Medulla oblongata (tissue), 1 donor: Measurements from ENCODE around the gene HAP1.

Experiments
- DNase-seq: peaks from one replicate; pipeline ENCODE4 v3.0.0-alpha.2; 2015; ENCODE audit errors: extremely low spot score

HAP1 gene, protein sequence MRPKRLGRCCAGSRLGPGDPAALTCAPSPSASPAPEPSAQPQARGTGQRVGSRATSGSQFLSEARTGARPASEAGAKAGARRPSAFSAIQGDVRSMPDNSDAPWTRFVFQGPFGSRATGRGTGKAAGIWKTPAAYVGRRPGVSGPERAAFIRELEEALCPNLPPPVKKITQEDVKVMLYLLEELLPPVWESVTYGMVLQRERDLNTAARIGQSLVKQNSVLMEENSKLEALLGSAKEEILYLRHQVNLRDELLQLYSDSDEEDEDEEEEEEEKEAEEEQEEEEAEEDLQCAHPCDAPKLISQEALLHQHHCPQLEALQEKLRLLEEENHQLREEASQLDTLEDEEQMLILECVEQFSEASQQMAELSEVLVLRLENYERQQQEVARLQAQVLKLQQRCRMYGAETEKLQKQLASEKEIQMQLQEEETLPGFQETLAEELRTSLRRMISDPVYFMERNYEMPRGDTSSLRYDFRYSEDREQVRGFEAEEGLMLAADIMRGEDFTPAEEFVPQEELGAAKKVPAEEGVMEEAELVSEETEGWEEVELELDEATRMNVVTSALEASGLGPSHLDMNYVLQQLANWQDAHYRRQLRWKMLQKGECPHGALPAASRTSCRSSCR

DNA sequence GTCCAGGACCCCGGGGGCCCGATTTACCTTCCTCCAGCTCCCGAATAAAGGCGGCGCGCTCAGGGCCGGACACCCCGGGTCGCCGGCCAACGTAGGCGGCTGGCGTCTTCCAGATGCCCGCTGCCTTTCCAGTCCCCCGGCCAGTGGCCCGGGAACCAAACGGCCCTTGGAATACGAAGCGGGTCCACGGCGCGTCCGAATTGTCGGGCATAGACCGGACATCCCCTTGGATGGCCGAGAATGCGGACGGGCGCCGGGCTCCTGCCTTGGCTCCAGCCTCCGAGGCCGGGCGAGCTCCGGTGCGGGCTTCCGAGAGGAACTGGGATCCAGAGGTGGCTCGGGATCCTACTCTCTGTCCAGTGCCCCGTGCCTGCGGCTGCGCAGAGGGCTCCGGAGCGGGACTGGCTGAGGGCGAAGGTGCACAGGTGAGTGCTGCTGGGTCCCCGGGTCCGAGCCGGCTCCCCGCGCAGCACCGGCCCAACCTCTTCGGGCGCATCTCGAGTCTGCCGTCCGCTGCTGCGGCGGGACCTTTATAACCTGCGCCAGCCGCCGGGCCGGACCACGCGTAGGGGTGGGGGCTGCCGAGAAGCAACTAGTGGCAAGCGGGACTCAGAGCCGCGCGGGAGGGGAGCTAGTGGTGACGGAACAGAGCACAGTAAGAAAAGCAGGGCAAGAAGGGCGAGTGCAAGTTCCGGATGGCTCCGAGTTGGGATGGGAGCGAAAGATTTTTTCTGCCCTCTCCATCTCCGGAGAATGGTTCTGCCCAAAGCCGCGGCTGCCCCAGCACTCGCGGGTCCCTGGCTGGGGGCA, at the start of gene HAP1:
Gene HAP1, minus strand, starts transcription at position 505 of the 810 bp plus-strand sequence. Its CDS starts 9 bp downstream, at position 496.
- no peak for DNase-seq

GRCh38 chr17:41782142-41782541, 47.7 kb upstream of the HAP1 start:
- no peak for DNase-seq

GRCh38 chr17:41781404-41782110, 47.1 kb upstream of the HAP1 start:
- no peak for DNase-seq

- DNase-seq = no peak
These were observed 45.5 kb upstream of the HAP1 start for GRCh38 chr17:41779954-41780353.

- peak; percentile 59 for DNase-seq
These were observed 43.2 kb upstream of the HAP1 start for GRCh38 chr17:41777574-41778188.

DNA sequence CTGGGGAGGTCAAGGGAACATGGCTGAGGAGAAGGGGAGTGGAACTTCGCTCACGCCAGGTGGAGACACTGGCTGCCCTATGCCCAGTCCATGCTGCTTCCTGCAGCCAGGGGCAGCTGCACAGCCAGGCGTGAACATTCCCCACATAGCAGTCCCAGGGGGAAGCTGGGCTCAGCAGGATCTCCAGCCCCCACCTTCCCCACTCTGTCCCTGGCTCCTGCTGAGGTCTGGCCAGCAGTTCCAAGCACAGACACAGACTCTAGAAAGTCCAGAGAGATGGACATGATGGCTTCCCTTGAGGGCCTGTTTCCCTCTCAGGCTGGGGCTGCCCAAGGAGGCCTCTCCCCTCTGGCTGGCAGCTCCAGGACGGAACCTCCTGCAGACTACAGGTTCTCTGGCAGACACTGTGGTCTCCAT, 42.7 kb upstream of the HAP1 start:
- no peak for DNase-seq

- peak; percentile 43 for DNase-seq
These were observed 41.9 kb upstream of the HAP1 start for GRCh38 chr17:41776262-41776900.

- peak; percentile 89 for DNase-seq
These were observed 41.2 kb upstream of the HAP1 start for GRCh38 chr17:41775394-41776226.

- peak; percentile 16 for DNase-seq
These were observed 39.3 kb upstream of the HAP1 start for GRCh38 chr17:41773731-41774193.

DNA sequence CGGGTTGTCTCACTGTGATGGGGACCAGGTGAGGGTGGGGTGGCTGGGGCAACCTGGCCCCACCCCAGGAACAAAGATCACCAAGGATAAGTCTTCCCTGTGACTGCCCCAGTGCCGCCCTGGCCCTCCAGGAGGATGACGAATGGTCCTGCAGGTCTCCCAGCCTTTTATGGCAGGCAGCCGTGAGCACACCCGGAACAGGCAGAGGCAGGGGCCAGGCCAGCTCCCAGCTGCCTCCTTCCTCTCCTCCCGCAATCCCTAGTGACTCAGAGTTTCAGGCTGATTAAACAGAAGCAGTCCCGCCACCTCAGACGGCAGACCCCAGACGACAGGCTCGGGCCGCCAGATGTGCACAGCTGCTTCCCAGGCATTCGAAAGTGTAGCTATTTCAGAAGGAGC, 38.7 kb upstream of the HAP1 start:
- DNase-seq = no peak

- DNase-seq = no peak
These were observed 38.2 kb upstream of the HAP1 start for GRCh38 chr17:41772586-41773189.

DNA sequence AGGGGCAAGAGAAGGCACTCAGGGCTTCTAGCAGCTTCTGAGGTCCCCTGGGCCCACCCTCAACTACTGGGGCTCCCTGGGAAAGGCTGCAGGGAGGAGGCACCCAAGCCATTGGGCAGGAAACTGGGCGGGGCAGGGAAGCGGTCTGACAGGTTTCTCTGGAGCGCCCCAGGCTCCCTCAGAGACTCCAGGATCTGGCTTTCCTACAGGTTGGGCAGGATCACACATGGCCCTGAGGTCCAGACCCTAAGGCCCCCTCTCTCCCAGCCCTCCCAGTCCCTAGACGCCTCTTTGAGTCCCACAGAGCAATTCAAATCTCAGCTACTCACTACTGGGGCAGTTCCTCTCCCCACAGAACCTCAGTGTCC, 37.8 kb upstream of the HAP1 start:
- DNase-seq = no peak

DNA sequence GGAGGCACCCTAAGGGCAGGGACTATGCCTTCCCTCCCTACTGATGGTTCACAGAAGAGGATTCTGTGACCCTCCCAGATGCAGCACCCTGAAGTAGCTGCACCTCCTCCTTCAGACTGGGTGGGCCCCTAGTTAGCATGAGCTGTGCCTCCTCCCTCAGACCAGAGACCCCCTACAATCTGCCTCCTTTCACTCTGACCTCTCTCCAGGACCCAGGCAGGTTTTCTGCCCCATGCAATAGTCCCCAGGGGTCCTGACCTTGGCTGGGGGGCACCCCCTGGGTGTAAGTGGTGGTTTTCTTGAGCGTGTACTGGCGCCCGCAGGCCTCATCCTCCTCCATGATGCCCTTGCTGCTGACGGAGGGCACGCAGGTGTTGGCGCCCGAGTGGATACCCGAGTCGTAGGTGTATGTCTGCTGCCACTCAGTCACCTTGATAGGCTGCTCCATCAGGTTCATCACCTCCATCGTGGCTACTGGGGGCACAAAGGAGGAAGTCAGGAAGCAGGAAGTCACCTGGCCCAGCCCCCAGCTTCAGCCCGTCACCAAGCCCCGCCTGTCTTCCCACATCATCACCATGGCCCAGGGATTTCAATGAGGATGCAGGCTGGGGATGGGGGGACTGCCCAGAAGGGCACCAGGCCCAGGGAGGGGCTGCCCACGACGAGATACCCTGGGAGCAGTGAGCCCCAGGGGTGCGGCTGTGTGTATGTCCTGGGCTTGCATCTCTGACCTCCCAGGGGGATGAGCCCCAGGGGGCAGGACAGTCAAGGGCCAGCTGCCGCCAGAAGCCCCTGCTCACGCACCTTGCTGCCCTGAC, 37.2 kb upstream of the HAP1 start:
- no peak for DNase-seq

DNA sequence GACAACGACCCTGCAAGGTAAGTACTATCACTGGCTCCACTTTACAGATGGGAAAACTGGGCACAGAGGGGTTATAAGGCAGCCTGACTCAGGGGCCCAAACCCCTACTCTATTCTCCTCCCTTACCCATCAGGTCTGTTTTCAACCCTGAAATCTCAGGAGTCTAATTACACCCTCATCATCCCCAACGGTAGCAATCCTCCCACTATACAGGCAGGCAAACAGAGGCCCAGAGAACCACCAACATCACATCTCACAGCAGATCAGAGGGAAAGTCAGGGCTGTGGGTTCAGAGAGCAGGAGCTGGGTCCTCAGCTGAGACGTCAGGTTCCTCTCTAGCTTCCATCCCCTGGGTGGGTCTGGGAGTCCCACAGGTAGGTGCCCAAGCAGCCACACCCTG, 35.5 kb upstream of the HAP1 start:
- DNase-seq = no peak

- no peak for DNase-seq
These were observed 35.0 kb upstream of the HAP1 start for GRCh38 chr17:41769346-41769862.

GRCh38 chr17:41768682-41769288, 34.3 kb upstream of the HAP1 start:
- DNase-seq = no peak

- no peak for DNase-seq
These were observed 33.0 kb upstream of the HAP1 start for GRCh38 chr17:41767324-41768042.
